IgD-negative memory B cell (primary cell): ENCODE data around the gene PIK3R5. TPM values are rescaled to one million over a fixed set of nuclear protein-coding genes. Genes with fewer than 3 reads are reported as not detected.
"Not testable (repeated sequence)": the region's sequence is repeated elsewhere in the genome, so short reads cannot be mapped to it uniquely, and the experiment has no call there.

Experiments
- H3K27ac Mint-ChIP-seq, 3 donors: one replicate each; pipeline ENCODE4 v1.8.0; 2020 to 2022; ENCODE audit warnings: mild to moderate bottlenecking in 3 of 3, mixed read lengths in 3 of 3, moderate library complexity in 1 of 3
- H3K27me3 Mint-ChIP-seq: one replicate; pipeline ENCODE4 v1.8.0; 2021; ENCODE audit warnings: mixed read lengths
- H3K36me3 Mint-ChIP-seq: one replicate; pipeline ENCODE4 v1.8.0; 2020; ENCODE audit warnings: mild to moderate bottlenecking, mixed read lengths
- H3K4me1 Mint-ChIP-seq, 3 donors: one replicate each; pipeline ENCODE4 v1.8.0; 2020 to 2022; ENCODE audit warnings: mixed read lengths in 3 of 3, mild to moderate bottlenecking in 1 of 3
- H3K4me3 Mint-ChIP-seq, 4 donors: one replicate each; pipeline ENCODE4 v1.8.0; 2020 to 2022; ENCODE audit warnings: mild to moderate bottlenecking in 4 of 4, mixed read lengths in 4 of 4, moderate library complexity in 3 of 4
- H3K9me3 Mint-ChIP-seq, 3 donors: one replicate each; pipeline ENCODE4 v1.8.0; 2020 to 2021; ENCODE audit warnings: mixed read lengths in 3 of 3, mild to moderate bottlenecking in 1 of 3
- polyA plus RNA-seq: library from polyadenylated mRNA; unstranded; fragments of 300-500 nt; fragmentation: Illumina TruSeq; gene quantifications from one replicate; pipeline ENCODE4 v1.2.3, GENCODE V29; 2021

Gene PIK3R5
- polyA plus RNA-seq, 1 donor from 2014 or later, result 30.7 TPM

- peaks cover 37 to 49% (median 45%) of the 10 kb centered on the region in 3 donors for H3K4me1 Mint-ChIP-seq
- H3K27ac Mint-ChIP-seq, result peak overlapping the region; percentile 48 to 84 (median 79)
- not testable (repeated sequence) for H3K36me3 Mint-ChIP-seq, H3K27me3 Mint-ChIP-seq, H3K9me3 Mint-ChIP-seq
- H3K4me3 Mint-ChIP-seq, result peak overlapping the region; percentile 41 to 89 (median 72)
These were observed 109.3 kb downstream of the PIK3R5 start for GRCh38 chr17:8856205-8856603.

DNA sequence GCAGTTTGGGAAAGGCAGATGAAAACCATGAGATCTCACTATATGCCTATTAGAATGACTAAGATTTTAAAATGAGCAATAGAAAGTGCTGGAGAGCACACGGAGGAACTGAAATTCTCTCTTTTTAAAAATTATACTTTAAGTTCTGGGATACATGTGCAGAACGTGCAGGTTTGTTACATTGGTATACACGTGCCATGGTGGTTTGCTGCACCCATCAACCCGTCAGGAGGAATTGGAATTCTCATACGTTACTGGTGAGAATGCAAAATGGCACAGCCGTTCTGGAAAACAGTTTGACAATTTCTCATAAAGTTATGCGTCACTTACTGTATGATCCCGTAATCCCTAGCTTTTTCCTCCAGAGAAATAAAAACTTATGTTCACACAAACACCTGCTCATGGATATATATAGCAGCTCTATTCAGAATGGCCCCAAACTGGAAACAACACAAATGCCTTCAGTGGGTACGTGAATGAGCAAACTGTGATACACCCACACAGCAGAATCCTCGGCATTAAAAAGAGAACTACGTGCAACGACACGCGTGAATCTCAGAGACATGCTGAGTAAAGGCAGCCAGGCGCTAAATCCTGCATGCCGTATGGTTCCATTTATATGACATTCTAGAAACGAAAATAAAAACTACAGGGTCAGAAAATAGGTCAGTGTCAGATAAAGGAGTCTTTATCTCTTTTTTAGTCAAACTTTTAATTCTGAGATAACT lies 109.9 kb downstream of the PIK3R5 start:
- peaks cover 0 to 3% (median 1%) of the 10 kb centered on the region in 3 donors for H3K9me3 Mint-ChIP-seq
- H3K27ac Mint-ChIP-seq, result peak overlapping the region; percentile 32 to 84 (median 68)
- peaks cover 2% of the 10 kb centered on the region for H3K27me3 Mint-ChIP-seq
- no peaks in the 10 kb centered on the region for H3K36me3 Mint-ChIP-seq
- peak overlapping the region; percentile 41 to 89 (median 72) for H3K4me3 Mint-ChIP-seq
- peaks cover 37 to 49% (median 45%) of the 10 kb centered on the region in 3 donors for H3K4me1 Mint-ChIP-seq

DNA sequence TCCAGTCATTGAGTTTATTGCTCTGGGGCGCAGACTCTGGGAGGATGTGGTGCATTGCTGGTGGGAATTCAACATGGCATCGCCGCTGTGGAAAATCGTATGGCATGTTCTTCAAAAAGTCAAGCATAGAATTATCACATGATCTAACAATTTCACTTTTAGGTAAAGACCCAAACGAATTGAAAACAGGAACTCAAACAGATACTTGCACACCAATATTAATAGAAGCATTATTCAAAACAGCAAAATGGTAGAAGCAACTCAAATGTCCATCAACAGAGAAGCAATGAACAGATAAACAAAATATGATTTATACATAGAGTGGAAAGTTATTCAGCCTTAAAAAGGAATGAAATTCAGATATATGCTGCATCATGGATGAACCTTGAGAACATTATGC lies 113.9 kb downstream of the PIK3R5 start:
- Mint-ChIP-seq H3K4me1 (peaks cover 13 to 32% (median 26%) of the 10 kb centered on the region in 3 donors), H3K9me3 (peaks cover 0 to 3% (median 1%) of the 10 kb centered on the region in 3 donors), H3K36me3 (no peaks in the 10 kb centered on the region), H3K27me3 (peaks cover 2% of the 10 kb centered on the region), H3K4me3 (peak overlapping the region; percentile 0 to 85 (median 11)), H3K27ac (peak overlapping the region in 2 of 3 donors; percentile 26 to 93)

DNA sequence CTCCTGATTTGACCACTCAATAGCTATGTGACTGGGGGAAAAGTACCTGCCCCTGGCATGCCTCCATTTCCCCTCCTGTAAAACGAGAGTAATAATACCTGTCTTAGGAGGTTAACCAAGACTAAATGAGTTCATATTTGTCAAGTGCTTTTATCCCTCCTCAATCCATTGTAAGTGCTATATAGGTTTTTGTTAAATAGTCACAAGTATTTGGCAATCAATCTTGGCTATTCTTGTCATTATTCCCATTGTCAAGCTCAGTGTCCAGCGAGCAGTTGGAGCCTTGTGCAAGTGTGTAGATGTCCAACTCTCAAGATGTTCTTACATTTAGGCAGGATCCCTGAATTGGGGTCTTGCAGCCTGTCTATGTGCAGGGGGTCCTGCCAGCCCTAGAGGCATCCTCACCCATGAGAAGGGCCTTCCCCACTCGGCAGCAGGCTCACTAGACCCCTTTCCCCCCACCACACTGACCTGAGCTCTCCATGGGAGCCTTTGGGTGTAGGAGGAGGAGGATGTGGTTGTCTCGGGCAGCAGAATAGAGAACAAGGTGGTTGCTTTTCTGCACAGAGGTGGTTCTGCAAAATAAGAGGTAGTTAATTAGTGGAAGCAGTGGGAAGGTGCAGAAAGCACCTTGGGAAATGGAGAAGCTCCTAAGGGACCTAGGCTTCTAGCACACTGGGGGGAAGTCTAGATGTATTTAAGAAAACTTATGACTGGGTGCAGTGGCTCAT lies 116.0 kb downstream of the PIK3R5 start:
- H3K27ac Mint-ChIP-seq, result peak overlapping the region in 2 of 3 donors; percentile 70 to 71
- peaks cover 0 to 5% (median 3%) of the 10 kb centered on the region in 3 donors for H3K9me3 Mint-ChIP-seq
- peaks cover 2% of the 10 kb centered on the region for H3K27me3 Mint-ChIP-seq
- peak overlapping the region in 1 of 4 donors; percentile 53 for H3K4me3 Mint-ChIP-seq
- H3K4me1 Mint-ChIP-seq, result peaks cover 10 to 16% (median 16%) of the 10 kb centered on the region in 3 donors
- peaks cover 6% of the 10 kb centered on the region for H3K36me3 Mint-ChIP-seq

GRCh38 chr17:8847891-8848290 lies 117.6 kb downstream of the PIK3R5 start:
- no peak overlapping the region for H3K4me3 Mint-ChIP-seq
- H3K4me1 Mint-ChIP-seq, result peaks cover 21 to 26% (median 25%) of the 10 kb centered on the region in 3 donors
- peaks cover 2% of the 10 kb centered on the region for H3K27me3 Mint-ChIP-seq
- H3K27ac Mint-ChIP-seq, result no peak overlapping the region
- peaks cover 6% of the 10 kb centered on the region for H3K36me3 Mint-ChIP-seq
- peaks cover 0 to 5% (median 3%) of the 10 kb centered on the region in 3 donors for H3K9me3 Mint-ChIP-seq

DNA sequence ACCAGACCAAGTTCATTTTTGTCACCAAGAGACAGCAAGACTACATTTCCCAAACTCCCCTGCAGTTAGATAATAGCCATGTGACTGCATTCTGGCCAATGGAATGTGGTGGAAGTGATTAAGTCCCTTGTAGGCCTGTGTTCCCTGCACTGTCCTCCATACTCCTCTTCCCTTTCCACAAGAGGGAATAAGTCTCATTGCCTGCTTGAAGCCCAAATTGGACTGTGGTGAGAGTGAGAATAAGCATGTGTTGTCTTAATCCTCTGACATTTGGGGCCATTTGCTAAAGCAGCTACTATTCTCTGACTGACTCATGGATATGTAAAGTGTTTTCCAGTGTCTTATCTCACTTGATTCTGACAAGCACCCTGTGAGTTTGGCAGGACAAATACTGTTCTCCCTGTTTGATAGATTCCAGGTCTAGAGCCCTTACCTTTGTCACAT lies 118.7 kb downstream of the PIK3R5 start:
- peaks cover 0 to 5% (median 1%) of the 10 kb centered on the region in 3 donors for H3K9me3 Mint-ChIP-seq
- no peak overlapping the region for H3K27ac Mint-ChIP-seq
- no peak overlapping the region for H3K4me3 Mint-ChIP-seq
- peaks cover 22 to 28% (median 25%) of the 10 kb centered on the region in 3 donors for H3K4me1 Mint-ChIP-seq
- H3K36me3 Mint-ChIP-seq, result peaks cover 6% of the 10 kb centered on the region
- H3K27me3 Mint-ChIP-seq, result peaks cover under 1% of the 10 kb centered on the region

DNA sequence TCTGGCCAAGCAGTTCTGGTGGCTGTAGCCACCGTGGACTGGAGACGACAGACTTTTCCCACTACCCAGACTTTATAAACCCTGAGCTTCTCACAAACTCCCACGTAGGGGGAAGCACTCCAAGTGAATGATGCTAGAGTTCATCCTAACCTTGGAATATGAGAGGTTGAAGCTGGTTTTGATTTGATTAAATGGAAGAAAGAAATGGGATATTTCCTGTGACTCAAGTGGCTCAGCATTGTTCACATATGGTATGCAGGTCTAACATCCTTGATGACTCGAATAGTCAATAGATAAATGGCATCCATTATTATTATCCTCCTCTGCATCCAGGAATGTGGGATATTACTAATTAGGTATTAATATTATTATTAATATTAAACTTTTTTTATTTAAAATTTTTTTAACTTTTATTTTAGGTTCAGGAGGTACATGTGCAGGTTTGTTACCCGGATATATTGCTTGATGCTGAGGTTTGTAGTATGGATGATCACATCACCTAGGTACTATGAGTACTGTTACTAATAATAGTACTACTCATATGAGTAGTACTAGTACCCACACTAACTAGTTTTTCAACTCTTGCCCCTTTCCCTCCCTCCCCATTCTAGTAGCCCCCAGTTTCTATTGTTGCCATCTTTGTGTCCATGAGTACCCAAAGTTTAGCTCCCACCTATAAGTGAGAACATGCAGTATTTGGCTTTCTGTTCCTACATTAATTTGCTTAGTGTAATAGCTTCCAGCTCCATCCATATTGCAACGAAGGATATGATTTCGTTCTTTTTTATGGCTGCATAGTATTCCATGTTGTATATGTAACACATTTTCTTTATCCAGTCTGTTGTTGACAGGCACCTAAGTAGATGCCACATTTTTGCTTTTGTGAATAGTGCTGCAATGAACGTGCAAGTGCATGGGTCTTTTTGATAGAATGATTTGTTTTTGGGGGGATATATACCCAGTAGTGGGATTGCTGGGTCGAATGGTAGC lies 121.0 kb downstream of the PIK3R5 start:
- Mint-ChIP-seq H3K27me3 (no peaks in the 10 kb centered on the region), H3K4me1 (peaks cover 16 to 18% (median 18%) of the 10 kb centered on the region in 3 donors), H3K4me3 (peak overlapping the region in 1 of 4 donors; percentile 77), H3K9me3 (peaks cover 0 to 2% (median 1%) of the 10 kb centered on the region in 3 donors), H3K36me3 (peaks cover 6% of the 10 kb centered on the region), H3K27ac (no peak overlapping the region)

GRCh38 chr17:8843344-8843743 lies 122.2 kb downstream of the PIK3R5 start:
- peaks cover 0 to 2% (median 1%) of the 10 kb centered on the region in 3 donors for H3K9me3 Mint-ChIP-seq
- peaks cover 14 to 18% (median 16%) of the 10 kb centered on the region in 3 donors for H3K4me1 Mint-ChIP-seq
- H3K27ac Mint-ChIP-seq, result peak overlapping the region; percentile 51 to 92 (median 57)
- H3K36me3 Mint-ChIP-seq, result peaks cover 6% of the 10 kb centered on the region
- H3K27me3 Mint-ChIP-seq, result no peaks in the 10 kb centered on the region
- H3K4me3 Mint-ChIP-seq, result peak overlapping the region in 3 of 4 donors; percentile 13 to 91 (median 53)

DNA sequence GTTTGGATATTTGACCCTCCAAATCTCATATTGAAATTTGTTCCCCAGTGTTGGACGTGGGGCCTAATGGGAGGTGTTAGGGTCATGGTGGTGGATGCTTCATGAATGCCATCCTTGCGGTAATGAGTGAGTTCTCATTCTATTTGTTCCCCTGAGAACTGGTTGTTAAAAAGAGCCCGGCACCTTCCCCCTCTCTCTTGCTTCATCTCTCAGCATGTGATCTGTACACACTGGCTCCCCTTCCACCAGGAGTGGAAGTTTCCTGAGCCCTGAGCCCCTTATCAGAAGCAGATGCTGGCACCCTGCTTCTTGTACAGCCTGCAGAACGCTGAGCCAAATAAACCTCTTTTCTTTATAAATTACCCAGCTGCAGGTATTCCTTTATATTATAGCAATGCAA lies 123.7 kb downstream of the PIK3R5 start:
- Mint-ChIP-seq H3K4me1 (peaks cover 14 to 18% (median 16%) of the 10 kb centered on the region in 3 donors), H3K9me3 (peaks cover 0 to 2% (median 1%) of the 10 kb centered on the region in 3 donors), H3K4me3 (no peak overlapping the region), H3K27ac (no peak overlapping the region), H3K27me3 (no peaks in the 10 kb centered on the region), H3K36me3 (peaks cover 6% of the 10 kb centered on the region)

GRCh38 chr17:8839410-8839935 lies 126.0 kb downstream of the PIK3R5 start:
- peaks cover 2% of the 10 kb centered on the region for H3K36me3 Mint-ChIP-seq
- H3K27me3 Mint-ChIP-seq, result no peaks in the 10 kb centered on the region
- no peak overlapping the region for H3K27ac Mint-ChIP-seq
- H3K4me3 Mint-ChIP-seq, result no peak overlapping the region
- peaks cover 14% of the 10 kb centered on the region in 3 donors for H3K4me1 Mint-ChIP-seq
- no peaks in the 10 kb centered on the region for H3K9me3 Mint-ChIP-seq

DNA sequence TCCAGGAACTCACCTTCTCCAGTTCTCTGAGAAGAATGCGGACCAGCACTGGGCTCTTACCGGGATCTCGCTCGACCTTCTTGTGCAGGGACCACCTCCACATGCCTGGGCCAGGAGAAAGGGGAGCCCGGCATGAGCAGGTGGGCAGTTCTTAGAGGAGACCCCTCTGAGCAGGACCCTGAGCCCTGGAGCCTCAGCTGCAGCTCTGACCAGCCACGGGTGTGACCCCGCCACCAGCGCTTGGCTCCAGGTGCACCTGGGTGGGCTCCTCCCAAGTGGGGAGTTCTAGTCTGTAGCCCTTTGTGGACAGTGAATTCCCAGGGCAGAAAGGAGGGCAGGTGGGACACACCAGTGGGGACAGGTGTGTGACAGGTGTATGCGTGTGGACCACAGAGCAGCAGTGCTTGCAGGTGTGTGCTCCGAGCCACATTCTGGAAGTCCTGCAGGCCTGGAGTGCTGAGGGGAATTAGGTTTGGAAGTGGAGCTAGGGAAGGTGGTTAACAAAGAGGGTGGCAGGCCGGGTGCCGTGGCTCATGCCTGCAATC lies 126.9 kb downstream of the PIK3R5 start:
- H3K36me3 Mint-ChIP-seq, result peaks cover 4% of the 10 kb centered on the region
- peaks cover 11 to 14% (median 11%) of the 10 kb centered on the region in 3 donors for H3K4me1 Mint-ChIP-seq
- no peak overlapping the region for H3K27ac Mint-ChIP-seq
- H3K9me3 Mint-ChIP-seq, result no peaks in the 10 kb centered on the region
- H3K27me3 Mint-ChIP-seq, result no peaks in the 10 kb centered on the region
- H3K4me3 Mint-ChIP-seq, result no peak overlapping the region

- H3K4me1 Mint-ChIP-seq, result peaks cover 4 to 6% (median 4%) of the 10 kb centered on the region in 3 donors
- no peak overlapping the region for H3K27ac Mint-ChIP-seq
- H3K27me3 Mint-ChIP-seq, result no peaks in the 10 kb centered on the region
- H3K4me3 Mint-ChIP-seq, result no peak overlapping the region
- peaks cover 4% of the 10 kb centered on the region for H3K36me3 Mint-ChIP-seq
- no peaks in the 10 kb centered on the region for H3K9me3 Mint-ChIP-seq
These were observed 127.9 kb downstream of the PIK3R5 start for GRCh38 chr17:8837563-8838075.

DNA sequence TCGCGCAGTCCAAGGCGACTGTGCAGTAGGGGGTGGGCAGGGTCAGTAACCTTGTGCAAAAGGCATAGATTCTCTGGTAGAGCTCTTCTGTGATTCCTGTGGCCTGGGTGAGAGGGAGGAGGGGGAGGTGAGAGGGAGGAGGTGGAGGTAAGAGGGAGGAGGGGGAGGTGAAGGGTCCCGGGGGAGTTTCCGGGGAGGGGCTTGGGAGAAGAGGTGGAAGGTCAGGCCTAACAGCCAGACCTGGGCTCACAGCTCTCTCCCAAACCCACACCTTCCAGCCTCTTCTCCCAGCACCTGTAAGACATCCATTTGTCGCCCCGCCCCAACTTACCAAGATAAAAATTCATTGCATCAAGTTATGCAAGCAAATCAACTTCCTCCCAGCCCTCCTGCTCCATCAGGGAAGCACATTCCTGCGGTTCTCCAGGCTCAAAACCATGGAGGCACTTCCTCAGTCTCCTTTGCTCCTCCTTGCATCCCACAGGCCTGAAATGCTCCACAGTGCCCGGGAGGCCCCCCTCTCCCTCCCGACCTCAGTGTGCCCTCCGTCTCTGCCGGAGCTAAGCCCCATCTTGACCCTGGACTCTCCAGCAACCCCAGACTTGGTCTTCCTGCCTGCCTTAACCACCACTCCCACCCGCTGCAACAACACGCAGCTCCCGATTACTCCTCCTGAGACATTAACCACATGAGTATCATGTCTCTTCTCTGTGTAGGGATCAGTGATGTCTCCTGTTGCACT lies 128.5 kb downstream of the PIK3R5 start:
- H3K4me1 Mint-ChIP-seq, result peaks cover 0 to 2% (median 0%) of the 10 kb centered on the region in 3 donors
- H3K9me3 Mint-ChIP-seq, result no peaks in the 10 kb centered on the region
- no peaks in the 10 kb centered on the region for H3K27me3 Mint-ChIP-seq
- H3K4me3 Mint-ChIP-seq, result no peak overlapping the region
- peaks cover 4% of the 10 kb centered on the region for H3K36me3 Mint-ChIP-seq
- H3K27ac Mint-ChIP-seq, result no peak overlapping the region
